GM10266 (cell line): Measurements from ENCODE around the gene LOX.

Source experiments
- DNase-seq: peaks from one replicate; pipeline ENCODE4 v3.0.0; 2012; ENCODE audit errors: extremely low spot score
- CTCF ChIP-seq: IDR thresholded peaks from 2 replicates; pipeline ENCODE4 v1.5.1; 2012; ENCODE audit warnings: mild to moderate bottlenecking, low read depth; ENCODE audit not compliant: control insufficient read depth, insufficient read depth; ENCODE audit errors: missing control alignments

LOX gene

GRCh38 chr5:122081541-122081940 is 3.5 kb upstream of the LOX start:
- no peak for DNase-seq
- TF ChIP-seq CTCF, result no peak

- no peak for TF ChIP-seq CTCF
- peak; percentile 20 for DNase-seq
Measured at GRCh38 chr5:122077366-122078115, 518 bp downstream of the LOX start.

- peak; percentile 75 for DNase-seq
- peak; percentile 75 for TF ChIP-seq CTCF
Measured at GRCh38 chr5:122076669-122077365, 1.2 kb downstream of the LOX start.

GRCh38 chr5:122076050-122076461 is 2.0 kb downstream of the LOX start:
- DNase-seq, result peak; percentile 18
- TF ChIP-seq CTCF, result no peak

GRCh38 chr5:122073864-122074263 is 4.2 kb downstream of the LOX start:
- no peak for DNase-seq
- no peak for TF ChIP-seq CTCF

GRCh38 chr5:122073018-122073417 is 5.0 kb downstream of the LOX start:
- DNase-seq, result no peak
- no peak for TF ChIP-seq CTCF

- TF ChIP-seq CTCF, result no peak
- no peak for DNase-seq
Measured at GRCh38 chr5:122067390-122067789, 10.7 kb downstream of the LOX start.
